A549 (cell line): ENCODE data around the gene SOX12.

Experiments used
- BHLHE40 ChIP-seq: IDR thresholded peaks from 2 replicates; pipeline ENCODE4 v1.6.1; 2012; ENCODE audit warnings: low read depth, low read length, inconsistent platforms
- EP300 ChIP-seq, 2 experiments: fragments of >200 bp; sonication (Bioruptor Twin); formaldehyde crosslinking; IDR thresholded peaks; 2 replicates in 1 of 2; 3 replicates in 1 of 2; pipeline ENCODE4 v1.6.1; 2016 to 2017
- ESRRA ChIP-seq: fragments of 150-350 bp; IDR thresholded peaks from 2 replicates; pipeline ENCODE4 v1.6.1; 2014; ENCODE audit warnings: mild to moderate bottlenecking, low read length, borderline replicate concordance
- GATA3 ChIP-seq: IDR thresholded peaks from 2 replicates; pipeline ENCODE4 v1.6.1; 2012; ENCODE audit warnings: borderline replicate concordance
- KDM1A ChIP-seq: fragments of 200-600 bp; sonication (generic); IDR thresholded peaks from 2 replicates; pipeline ENCODE4 v1.6.1; 2016; ENCODE audit warnings: low read depth, mild to moderate bottlenecking
- MAFK ChIP-seq: fragments of 450-650 bp; IDR thresholded peaks from 2 replicates; pipeline ENCODE4 v1.6.1; 2014; ENCODE audit not compliant: partially characterized antibody
- MAZ ChIP-seq: fragments of 150-350 bp; IDR thresholded peaks from 2 replicates; pipeline ENCODE4 v1.6.1; 2014; ENCODE audit warnings: antibody characterized with exemption, low read depth, low read length, borderline replicate concordance
- MYC ChIP-seq: IDR thresholded peaks from 2 replicates; pipeline ENCODE4 v1.6.1; 2012; ENCODE audit warnings: mild to moderate bottlenecking, inconsistent platforms, low read length, improper control_type of control experiment, borderline replicate concordance
- POLR2A ChIP-seq: IDR thresholded peaks from 2 replicates; pipeline ENCODE4 v1.6.1; 2012; ENCODE audit warnings: mild to moderate bottlenecking, low read length
- TF ChIP-seq, protein P1 (sequence below): fragments of >200 bp; sonication (Bioruptor Twin); formaldehyde crosslinking; IDR thresholded peaks from 3 replicates; pipeline ENCODE4 v1.5.1; 2016
- TF ChIP-seq, protein P2 (sequence below): fragments of 450-650 bp; IDR thresholded peaks from 2 replicates; pipeline ENCODE4 v1.6.1; 2014; ENCODE audit warnings: antibody characterized with exemption

DNA sequence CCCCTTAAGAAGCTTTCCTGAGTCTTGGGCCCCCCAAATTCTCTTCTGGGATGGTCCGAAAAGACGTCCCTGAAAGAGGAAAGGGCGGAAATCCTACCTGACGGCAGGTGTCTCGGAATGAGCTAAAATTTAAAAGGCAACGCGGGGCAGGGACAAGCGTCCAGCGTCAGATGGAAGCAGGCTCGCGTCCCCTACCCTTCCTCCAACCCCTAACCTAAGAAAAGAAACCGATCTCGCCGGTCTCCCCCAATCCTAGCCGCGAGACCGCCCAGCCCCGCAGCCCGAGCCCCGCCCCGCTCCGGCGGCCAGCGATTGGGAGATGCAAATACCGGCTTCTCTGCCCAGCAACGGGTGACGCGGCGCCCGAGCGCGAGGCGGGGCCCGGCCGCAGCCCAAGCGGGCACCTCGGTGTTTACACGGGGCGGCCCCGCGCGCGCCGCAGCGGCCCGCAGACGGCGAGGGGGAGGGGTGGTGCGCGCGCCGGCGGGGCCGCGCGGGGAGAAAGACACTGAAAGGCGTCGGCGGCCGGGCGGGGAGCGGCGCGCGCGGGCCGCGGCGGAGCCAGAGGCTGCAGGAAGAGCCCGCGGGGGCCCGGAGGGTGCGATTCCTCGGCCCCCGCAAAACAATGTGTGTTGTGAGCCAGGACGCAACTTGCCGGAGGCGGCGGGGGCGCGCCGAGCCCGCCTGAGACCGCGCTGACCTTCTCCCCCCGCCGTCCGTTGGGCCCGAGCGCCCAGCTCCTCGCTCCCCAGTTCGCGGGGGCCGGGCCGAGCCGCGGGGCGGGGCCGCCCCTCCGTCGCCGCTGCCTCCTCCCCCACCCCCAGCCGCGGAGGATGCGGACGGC is at the start of gene SOX12:
- TF ChIP-seq, protein P1, sequence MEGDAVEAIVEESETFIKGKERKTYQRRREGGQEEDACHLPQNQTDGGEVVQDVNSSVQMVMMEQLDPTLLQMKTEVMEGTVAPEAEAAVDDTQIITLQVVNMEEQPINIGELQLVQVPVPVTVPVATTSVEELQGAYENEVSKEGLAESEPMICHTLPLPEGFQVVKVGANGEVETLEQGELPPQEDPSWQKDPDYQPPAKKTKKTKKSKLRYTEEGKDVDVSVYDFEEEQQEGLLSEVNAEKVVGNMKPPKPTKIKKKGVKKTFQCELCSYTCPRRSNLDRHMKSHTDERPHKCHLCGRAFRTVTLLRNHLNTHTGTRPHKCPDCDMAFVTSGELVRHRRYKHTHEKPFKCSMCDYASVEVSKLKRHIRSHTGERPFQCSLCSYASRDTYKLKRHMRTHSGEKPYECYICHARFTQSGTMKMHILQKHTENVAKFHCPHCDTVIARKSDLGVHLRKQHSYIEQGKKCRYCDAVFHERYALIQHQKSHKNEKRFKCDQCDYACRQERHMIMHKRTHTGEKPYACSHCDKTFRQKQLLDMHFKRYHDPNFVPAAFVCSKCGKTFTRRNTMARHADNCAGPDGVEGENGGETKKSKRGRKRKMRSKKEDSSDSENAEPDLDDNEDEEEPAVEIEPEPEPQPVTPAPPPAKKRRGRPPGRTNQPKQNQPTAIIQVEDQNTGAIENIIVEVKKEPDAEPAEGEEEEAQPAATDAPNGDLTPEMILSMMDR = no peak
- TF ChIP-seq MAZ (peak; percentile 55; the same call in 1 of the 2 replicates), MYC (no peak; the same call in 1 of the 2 replicates), EP300 (IDR thresholded peaks at IDR 0.05) (0 out of 5 replicates have a peak, but pooled peaks of 1 of the 2 experiments have one; percentile 50), GATA3 (no peak; the same call in 1 of the 2 replicates), POLR2A (peak; percentile 75), ESRRA (no peak), MAFK (no peak), BHLHE40 (no peak), KDM1A (no peak)
- TF ChIP-seq, protein P2, sequence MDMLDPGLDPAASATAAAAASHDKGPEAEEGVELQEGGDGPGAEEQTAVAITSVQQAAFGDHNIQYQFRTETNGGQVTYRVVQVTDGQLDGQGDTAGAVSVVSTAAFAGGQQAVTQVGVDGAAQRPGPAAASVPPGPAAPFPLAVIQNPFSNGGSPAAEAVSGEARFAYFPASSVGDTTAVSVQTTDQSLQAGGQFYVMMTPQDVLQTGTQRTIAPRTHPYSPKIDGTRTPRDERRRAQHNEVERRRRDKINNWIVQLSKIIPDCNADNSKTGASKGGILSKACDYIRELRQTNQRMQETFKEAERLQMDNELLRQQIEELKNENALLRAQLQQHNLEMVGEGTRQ = no peak
